Breast epithelium (tissue), 3 donors: Measurements from ENCODE around the gene IGLON5.

ENCODE experiments used
- POLR2A ChIP-seq: fragments of 450-650 bp; IDR thresholded peaks from one replicate; pipeline ENCODE4 v1.6.1; 2016; ENCODE audit warnings: antibody characterized with exemption, mild to moderate bottlenecking, moderate library complexity
- POLR2AphosphoS5 ChIP-seq, 3 donors: sonication (generic); formaldehyde crosslinking; IDR thresholded peaks; one replicate each; pipeline ENCODE4 v1.6.1; 2017; ENCODE audit warnings: antibody characterized with exemption in 3 of 3
- TF ChIP-seq, protein P1 (sequence below), 3 donors: fragments of 450-650 bp; IDR thresholded peaks; one replicate each; pipeline ENCODE4 v1.5.1; 2016 to 2017; ENCODE audit warnings: antibody characterized with exemption in 3 of 3, mild to moderate bottlenecking in 3 of 3, moderate library complexity in 3 of 3

DNA sequence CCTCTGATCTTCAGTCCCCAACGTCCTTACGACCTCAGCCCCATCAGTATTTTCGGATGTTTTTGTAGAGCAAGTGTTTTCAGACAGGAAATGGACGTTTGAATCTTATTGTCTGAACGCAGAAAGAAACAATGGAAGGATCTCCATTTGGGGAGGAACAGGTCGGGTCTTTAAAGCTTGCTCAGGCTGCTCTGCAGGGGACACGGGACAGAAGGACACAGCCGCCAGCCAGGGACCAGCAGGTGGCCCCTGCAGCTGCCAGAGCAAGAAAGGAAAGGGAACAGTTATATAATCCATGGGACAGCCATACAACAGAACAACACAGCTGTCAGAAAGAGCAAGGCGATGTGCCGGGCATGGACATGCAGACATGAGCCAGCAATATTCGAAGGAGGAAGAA, 18.5 kb upstream of the IGLON5 start:
- TF ChIP-seq, protein P1, sequence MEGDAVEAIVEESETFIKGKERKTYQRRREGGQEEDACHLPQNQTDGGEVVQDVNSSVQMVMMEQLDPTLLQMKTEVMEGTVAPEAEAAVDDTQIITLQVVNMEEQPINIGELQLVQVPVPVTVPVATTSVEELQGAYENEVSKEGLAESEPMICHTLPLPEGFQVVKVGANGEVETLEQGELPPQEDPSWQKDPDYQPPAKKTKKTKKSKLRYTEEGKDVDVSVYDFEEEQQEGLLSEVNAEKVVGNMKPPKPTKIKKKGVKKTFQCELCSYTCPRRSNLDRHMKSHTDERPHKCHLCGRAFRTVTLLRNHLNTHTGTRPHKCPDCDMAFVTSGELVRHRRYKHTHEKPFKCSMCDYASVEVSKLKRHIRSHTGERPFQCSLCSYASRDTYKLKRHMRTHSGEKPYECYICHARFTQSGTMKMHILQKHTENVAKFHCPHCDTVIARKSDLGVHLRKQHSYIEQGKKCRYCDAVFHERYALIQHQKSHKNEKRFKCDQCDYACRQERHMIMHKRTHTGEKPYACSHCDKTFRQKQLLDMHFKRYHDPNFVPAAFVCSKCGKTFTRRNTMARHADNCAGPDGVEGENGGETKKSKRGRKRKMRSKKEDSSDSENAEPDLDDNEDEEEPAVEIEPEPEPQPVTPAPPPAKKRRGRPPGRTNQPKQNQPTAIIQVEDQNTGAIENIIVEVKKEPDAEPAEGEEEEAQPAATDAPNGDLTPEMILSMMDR (IDR thresholded peaks at IDR 0.05), result no peak
- TF ChIP-seq POLR2AphosphoS5 (IDR thresholded peaks at IDR 0.05) (no peak), POLR2A (no peak)
